Measurements from ENCODE around the gene TNNI2. TPM values are rescaled to one million over a fixed set of nuclear protein-coding genes. Genes with fewer than 3 reads are reported as not detected.
"Not testable (repeated sequence)": the region's sequence is repeated elsewhere in the genome, so short reads cannot be mapped to it uniquely, and the experiment has no call there.

Gene TNNI2
- total and polyA plus RNA-seq, 7 experiments from 2014 or later, result 0.46 to 8.8 (median 0.61) TPM; not detected in 4

GRCh38 chr11:1886551-1886950, 47.8 kb downstream of the TNNI2 start:
- peaks cover 11 to 41% (median 25%) of the 10 kb centered on the region in 7 donors for H3K4me1 Mint-ChIP-seq
- H3K27me3 Mint-ChIP-seq; CTCF ChIA-PET; H3K9me3 ChIP-seq (ENCODE audit: control insufficient read depth in 2 of 3, low read length in 3 of 3); H3K4me3 Mint-ChIP-seq; ATAC-seq; DNase-seq; H3K36me3 Mint-ChIP-seq; H3K9me3 Mint-ChIP-seq; intact Hi-C loops (cut with micrococcal nuclease); H3K27ac ChIP-seq (ENCODE audit: low read depth, low read length); H3K27me3 ChIP-seq (ENCODE audit: control insufficient read depth in 2 of 2, insufficient read depth in 2 of 2, low read length in 2 of 2); H3K4me3 ChIP-seq (ENCODE audit: low read length): not testable (repeated sequence)
- Histone ChIP-seq H3K36me3 (ENCODE audit: control insufficient read depth in 2 of 3, insufficient read depth in 3 of 3, low read length in 3 of 3) (peaks cover 10 to 64% (median 18%) of the 10 kb centered on the region in 3 experiments), H3K4me1 (ENCODE audit: control insufficient read depth in 2 of 2, insufficient read depth in 2 of 2, low read length in 2 of 2) (peaks cover 33 to 36% of the 10 kb centered on the region in 2 donors)
- peak overlapping the region in 1 of 9 donors; percentile 60 for H3K27ac Mint-ChIP-seq
- POLR2A ChIA-PET, result interaction anchor here (5.4 kb wide), 1 partner anchor 32 kb away, joined by 39 read pairs; the partner anchor contains the start of gene LSP1

- Histone ChIP-seq H3K27ac (ENCODE audit: low read depth, low read length) (peak overlapping the region; percentile 73), H3K4me1 (ENCODE audit: control insufficient read depth in 2 of 2, insufficient read depth in 2 of 2, low read length in 2 of 2) (peaks cover 33 to 34% of the 10 kb centered on the region in 2 donors), H3K9me3 (ENCODE audit: control insufficient read depth in 2 of 3, low read length in 3 of 3) (no peaks in the 10 kb centered on the region), H3K36me3 (ENCODE audit: control insufficient read depth in 2 of 3, insufficient read depth in 3 of 3, low read length in 3 of 3) (peaks cover 10 to 61% (median 18%) of the 10 kb centered on the region in 3 experiments), H3K27me3 (ENCODE audit: control insufficient read depth in 2 of 2, insufficient read depth in 2 of 2, low read length in 2 of 2) (no peaks in the 10 kb centered on the region), H3K4me3 (ENCODE audit: low read length) (no peak overlapping the region)
- Mint-ChIP-seq H3K4me1 (peaks cover 11 to 46% (median 32%) of the 10 kb centered on the region in 7 donors), H3K4me3 (no peak overlapping the region), H3K9me3 (peaks cover 0 to 3% (median 0%) of the 10 kb centered on the region in 11 donors), H3K36me3 (peaks cover 0 to 18% (median 0%) of the 10 kb centered on the region in 5 donors), H3K27me3 (no peaks in the 10 kb centered on the region), H3K27ac (peak overlapping the region in 8 of 9 donors; percentile 82 to 91 (median 87))
- no peak for DNase-seq
- ChIA-PET POLR2A (interaction anchor here (1.9 to 5.4 kb wide), 3 partner anchors 34 to 60 kb away, joined by 5 to 39 read pairs (median 23); partner anchors contain the start of gene LSP1), CTCF (interaction anchor here (1.1 to 1.5 kb wide), 4 partner anchors 12 to 194 kb away, joined by 3 read pairs; no protein-coding TSS in a partner anchor)
- no peak for ATAC-seq
- intact Hi-C loops (cut with micrococcal nuclease), result loop anchor here in 1 of 2 donors (1.0 to 2.0 kb wide), 2 partner anchors 35 to 50 kb away; partner anchors contain the start of gene LSP1
These were observed 48.9 kb downstream of the TNNI2 start for GRCh38 chr11:1887451-1888346.

GRCh38 chr11:1888347-1888753, 49.6 kb downstream of the TNNI2 start:
- peak overlapping the region; percentile 65 to 91 (median 85) for H3K27ac Mint-ChIP-seq
- H3K27me3 Mint-ChIP-seq, result no peaks in the 10 kb centered on the region
- Histone ChIP-seq H3K4me3 (ENCODE audit: low read length) (no peak overlapping the region), H3K4me1 (ENCODE audit: control insufficient read depth in 2 of 2, insufficient read depth in 2 of 2, low read length in 2 of 2) (peaks cover 33 to 34% of the 10 kb centered on the region in 2 donors), H3K27me3 (ENCODE audit: control insufficient read depth in 2 of 2, insufficient read depth in 2 of 2, low read length in 2 of 2) (no peaks in the 10 kb centered on the region), H3K9me3 (ENCODE audit: control insufficient read depth in 2 of 3, low read length in 3 of 3) (no peaks in the 10 kb centered on the region), H3K36me3 (ENCODE audit: control insufficient read depth in 2 of 3, insufficient read depth in 3 of 3, low read length in 3 of 3) (peaks cover 10 to 54% (median 18%) of the 10 kb centered on the region in 3 experiments), H3K27ac (ENCODE audit: low read depth, low read length) (peak overlapping the region; percentile 73)
- intact Hi-C loops (cut with micrococcal nuclease), result loop anchor here in 1 of 2 donors (1.0 to 2.0 kb wide), 2 partner anchors 36 to 51 kb away; partner anchors contain the start of gene LSP1
- ATAC-seq, result no peak
- peaks cover 12 to 52% (median 37%) of the 10 kb centered on the region in 7 donors for H3K4me1 Mint-ChIP-seq
- ChIA-PET POLR2A (interaction anchor here (0.7 to 5.4 kb wide), 7 partner anchors 29 to 60 kb away, joined by 3 to 41 read pairs (median 5); partner anchors contain the start of gene LSP1), CTCF (interaction anchor here (0.9 to 1.5 kb wide), 5 partner anchors 12 to 195 kb away, joined by 3 to 4 read pairs (median 3); no protein-coding TSS in a partner anchor)
- H3K4me3 Mint-ChIP-seq, result peak overlapping the region; percentile 61 to 91 (median 80)
- H3K9me3 Mint-ChIP-seq, result peaks cover 0 to 4% (median 0%) of the 10 kb centered on the region in 11 donors
- H3K36me3 Mint-ChIP-seq, result peaks cover 0 to 25% (median 0%) of the 10 kb centered on the region in 5 donors
- no peak for DNase-seq

GRCh38 chr11:1888811-1889210, 50.0 kb downstream of the TNNI2 start:
- H3K27ac ChIP-seq (ENCODE audit: low read depth, low read length), result peak overlapping the region; percentile 73
- H3K36me3 Mint-ChIP-seq, result peaks cover 0 to 29% (median 0%) of the 10 kb centered on the region in 5 donors
- H3K27ac Mint-ChIP-seq, result peak overlapping the region; percentile 65 to 91 (median 85)
- H3K4me1 Mint-ChIP-seq, result peaks cover 17 to 56% (median 41%) of the 10 kb centered on the region in 7 donors
- intact Hi-C loops (cut with micrococcal nuclease), result loop anchor here (1.0 to 2.0 kb wide), 3 partner anchors 36 to 52 kb away; partner anchors contain the start of gene LSP1 (in 2 of the 2)
- H3K4me3 Mint-ChIP-seq, result peak overlapping the region; percentile 61 to 91 (median 80)
- CTCF ChIA-PET, result interaction anchor here (0.9 to 1.5 kb wide), 5 partner anchors 13 to 111 kb away, joined by 3 to 4 read pairs (median 3); no protein-coding TSS in a partner anchor
- H3K27me3 ChIP-seq (ENCODE audit: control insufficient read depth in 2 of 2, insufficient read depth in 2 of 2, low read length in 2 of 2), result no peaks in the 10 kb centered on the region
- peaks cover 33 to 34% of the 10 kb centered on the region in 2 donors for H3K4me1 ChIP-seq (ENCODE audit: control insufficient read depth in 2 of 2, insufficient read depth in 2 of 2, low read length in 2 of 2)
- POLR2A ChIA-PET, result interaction anchor here (0.6 to 5.4 kb wide), 8 partner anchors 28 to 59 kb away, joined by 3 to 41 read pairs (median 4); partner anchors contain the start of gene LSP1
- no peaks in the 10 kb centered on the region for H3K9me3 ChIP-seq (ENCODE audit: control insufficient read depth in 2 of 3, low read length in 3 of 3)
- H3K36me3 ChIP-seq (ENCODE audit: control insufficient read depth in 2 of 3, insufficient read depth in 3 of 3, low read length in 3 of 3), result peaks cover 10 to 50% (median 18%) of the 10 kb centered on the region in 3 experiments
- no peaks in the 10 kb centered on the region for H3K27me3 Mint-ChIP-seq
- H3K4me3 ChIP-seq (ENCODE audit: low read length), result peak overlapping the region; percentile 27
- no peak for ATAC-seq
- peaks cover 0 to 8% (median 0%) of the 10 kb centered on the region in 11 donors for H3K9me3 Mint-ChIP-seq
- DNase-seq, result peak in 1 of 9 donors; percentile 25

GRCh38 chr11:1889224-1889930, 50.6 kb downstream of the TNNI2 start:
- ChIA-PET CTCF (interaction anchor here (0.7 to 1.5 kb wide), 5 partner anchors 13 to 284 kb away, joined by 3 to 4 read pairs (median 3); no protein-coding TSS in a partner anchor), POLR2A (interaction anchor here (0.5 to 5.4 kb wide), 11 partner anchors 28 to 120 kb away, joined by 3 to 41 read pairs (median 3); partner anchors contain the start of gene LSP1)
- Mint-ChIP-seq H3K27me3 (no peaks in the 10 kb centered on the region), H3K27ac (peak overlapping the region; percentile 65 to 91 (median 85)), H3K9me3 (peaks cover 0 to 8% (median 0%) of the 10 kb centered on the region in 11 donors), H3K4me1 (peaks cover 18 to 57% (median 41%) of the 10 kb centered on the region in 7 donors), H3K36me3 (peaks cover 0 to 29% (median 0%) of the 10 kb centered on the region in 5 donors), H3K4me3 (peak overlapping the region; percentile 68 to 91 (median 82))
- H3K4me3 ChIP-seq (ENCODE audit: low read length), result peak overlapping the region; percentile 61
- no peaks in the 10 kb centered on the region for H3K27me3 ChIP-seq (ENCODE audit: control insufficient read depth in 2 of 2, insufficient read depth in 2 of 2, low read length in 2 of 2)
- H3K27ac ChIP-seq (ENCODE audit: low read depth, low read length), result peak overlapping the region; percentile 73
- H3K36me3 ChIP-seq (ENCODE audit: control insufficient read depth in 2 of 3, insufficient read depth in 3 of 3, low read length in 3 of 3), result peaks cover 10 to 44% (median 18%) of the 10 kb centered on the region in 3 experiments
- intact Hi-C loops (cut with micrococcal nuclease), result loop anchor here (1.0 to 2.0 kb wide), 2 partner anchors 36 to 37 kb away; partner anchors contain the start of gene LSP1 (in 2 of the 2)
- H3K4me1 ChIP-seq (ENCODE audit: control insufficient read depth in 2 of 2, insufficient read depth in 2 of 2, low read length in 2 of 2), result peaks cover 33 to 34% of the 10 kb centered on the region in 2 donors
- no peaks in the 10 kb centered on the region for H3K9me3 ChIP-seq (ENCODE audit: control insufficient read depth in 2 of 3, low read length in 3 of 3)
- peak; percentile 58 to 87 (median 83) for DNase-seq
- ATAC-seq, result peak; percentile 90

All from naive thymus-derived CD4-positive, alpha-beta T cell (primary cell).